ENCODE data around the gene UTP11.

UTP11 gene

GRCh38 chr1:38022810-38023209 is 10.3 kb downstream of the UTP11 start:
- Histone ChIP-seq H3K27me3 (replicated peaks; ENCODE audit: control insufficient read depth, insufficient read depth, low read length) (no peaks in the 10 kb centered on the region), H3K4me3 (replicated peaks; ENCODE audit: low read depth, low read length) (no peak overlapping the region), H3K36me3 (ENCODE audit: control insufficient read depth, insufficient read depth, low read length) (peaks cover 17% of the 10 kb centered on the region)
- DNase-seq (ENCODE audit: extremely low read depth, insufficient read length) = no peak
- no peak for TF ChIP-seq CTCF (IDR thresholded peaks at IDR 0.05; ENCODE audit: insufficient read depth, low read length, poor library complexity, severe bottlenecking)

GRCh38 chr1:38025233-38025632 is 12.7 kb downstream of the UTP11 start:
- peaks cover 14% of the 10 kb centered on the region for H3K36me3 ChIP-seq (ENCODE audit: control insufficient read depth, insufficient read depth, low read length)

GRCh38 chr1:38025664-38026063 is 13.1 kb downstream of the UTP11 start:
- H3K36me3 ChIP-seq (ENCODE audit: control insufficient read depth, insufficient read depth, low read length) = peaks cover 13% of the 10 kb centered on the region
- no peak for DNase-seq (ENCODE audit: extremely low read depth, insufficient read length)
- no peak for TF ChIP-seq CTCF (IDR thresholded peaks at IDR 0.05; ENCODE audit: insufficient read depth, low read length, poor library complexity, severe bottlenecking)
- no peak overlapping the region for H3K4me3 ChIP-seq (replicated peaks; ENCODE audit: low read depth, low read length)
- no peaks in the 10 kb centered on the region for H3K27me3 ChIP-seq (replicated peaks; ENCODE audit: control insufficient read depth, insufficient read depth, low read length)

More at GRCh38 chr1:38025233-38025632, 12.7 kb downstream of the UTP11 start:
- no peaks in the 10 kb centered on the region for H3K27me3 ChIP-seq (replicated peaks; ENCODE audit: control insufficient read depth, insufficient read depth, low read length)
- H3K4me3 ChIP-seq (replicated peaks; ENCODE audit: low read depth, low read length) = no peak overlapping the region
- no peak for TF ChIP-seq CTCF (IDR thresholded peaks at IDR 0.05; ENCODE audit: insufficient read depth, low read length, poor library complexity, severe bottlenecking)
- no peak for DNase-seq (ENCODE audit: extremely low read depth, insufficient read length)

GRCh38 chr1:38026592-38027200 is 14.2 kb downstream of the UTP11 start:
- Histone ChIP-seq H3K27me3 (replicated peaks; ENCODE audit: control insufficient read depth, insufficient read depth, low read length) (no peaks in the 10 kb centered on the region), H3K4me3 (replicated peaks; ENCODE audit: low read depth, low read length) (no peak overlapping the region), H3K36me3 (ENCODE audit: control insufficient read depth, insufficient read depth, low read length) (peaks cover 11% of the 10 kb centered on the region)
- no peak for DNase-seq (ENCODE audit: extremely low read depth, insufficient read length)
- TF ChIP-seq CTCF (IDR thresholded peaks at IDR 0.05; ENCODE audit: insufficient read depth, low read length, poor library complexity, severe bottlenecking) = peak; percentile 78

GRCh38 chr1:38027201-38028104 is 14.9 kb downstream of the UTP11 start:
- DNase-seq (ENCODE audit: extremely low read depth, insufficient read length) = no peak
- H3K4me3 ChIP-seq (replicated peaks; ENCODE audit: low read depth, low read length) = no peak overlapping the region

More at GRCh38 chr1:38027201-38028104, 14.9 kb downstream of the UTP11 start:
- no peak for TF ChIP-seq CTCF (IDR thresholded peaks at IDR 0.05; ENCODE audit: insufficient read depth, low read length, poor library complexity, severe bottlenecking)
- no peaks in the 10 kb centered on the region for H3K27me3 ChIP-seq (replicated peaks; ENCODE audit: control insufficient read depth, insufficient read depth, low read length)
- peaks cover 9% of the 10 kb centered on the region; the same call in 1 of the 2 replicates for H3K36me3 ChIP-seq (ENCODE audit: control insufficient read depth, insufficient read depth, low read length)
